Cardiac fibroblast (primary cell): ENCODE measurements around the gene GPR65.
"Not testable (repeated sequence)": the region's sequence is repeated elsewhere in the genome, so short reads cannot be mapped to it uniquely, and the experiment has no call there.

Experiments
- DNase-seq, 2 donors: peaks; one replicate each; pipeline versions ENCODE4 v3.0.0 to v3.0.0-alpha.2; 2010; ENCODE audit warnings: low read depth in 2 of 2
- H3K4me3 ChIP-seq, 2 donors: replicated peaks in 1 of 2; 1 replicate in 1 of 2; 2 replicates in 1 of 2; pipeline ENCODE4 v1.5.1; 2011; ENCODE audit warnings: low read depth in 2 of 2, low read length in 2 of 2, mild to moderate bottlenecking in 2 of 2, moderate library complexity in 1 of 2
- TF ChIP-seq, protein P1 (sequence below): IDR thresholded peaks from one replicate; pipeline ENCODE4 v1.5.1; 2011; ENCODE audit warnings: low read depth, mild to moderate bottlenecking, low read length, inconsistent platforms

GPR65 gene

DNA sequence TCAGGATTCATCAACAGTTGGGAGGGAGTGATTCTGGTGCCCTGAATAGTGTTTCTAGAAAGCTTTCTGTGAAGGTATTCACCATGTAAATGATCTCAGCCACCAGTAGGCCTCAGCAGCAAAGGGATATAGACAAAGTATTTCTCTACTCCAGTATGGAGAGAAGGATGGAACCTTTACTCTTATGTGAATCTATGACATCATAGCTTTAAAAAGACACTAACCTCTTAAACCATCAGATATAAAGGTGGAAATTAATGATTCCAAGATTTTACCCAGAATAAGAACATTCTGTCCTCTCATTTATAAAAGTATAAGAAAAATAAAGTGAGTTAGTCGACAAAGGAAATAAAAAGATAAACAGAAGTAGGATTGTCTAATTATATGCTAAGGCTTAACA, 4.6 kb downstream of the GPR65 start:
- no peak overlapping the region for H3K4me3 ChIP-seq
- DNase-seq: no peak
- TF ChIP-seq, protein P1, sequence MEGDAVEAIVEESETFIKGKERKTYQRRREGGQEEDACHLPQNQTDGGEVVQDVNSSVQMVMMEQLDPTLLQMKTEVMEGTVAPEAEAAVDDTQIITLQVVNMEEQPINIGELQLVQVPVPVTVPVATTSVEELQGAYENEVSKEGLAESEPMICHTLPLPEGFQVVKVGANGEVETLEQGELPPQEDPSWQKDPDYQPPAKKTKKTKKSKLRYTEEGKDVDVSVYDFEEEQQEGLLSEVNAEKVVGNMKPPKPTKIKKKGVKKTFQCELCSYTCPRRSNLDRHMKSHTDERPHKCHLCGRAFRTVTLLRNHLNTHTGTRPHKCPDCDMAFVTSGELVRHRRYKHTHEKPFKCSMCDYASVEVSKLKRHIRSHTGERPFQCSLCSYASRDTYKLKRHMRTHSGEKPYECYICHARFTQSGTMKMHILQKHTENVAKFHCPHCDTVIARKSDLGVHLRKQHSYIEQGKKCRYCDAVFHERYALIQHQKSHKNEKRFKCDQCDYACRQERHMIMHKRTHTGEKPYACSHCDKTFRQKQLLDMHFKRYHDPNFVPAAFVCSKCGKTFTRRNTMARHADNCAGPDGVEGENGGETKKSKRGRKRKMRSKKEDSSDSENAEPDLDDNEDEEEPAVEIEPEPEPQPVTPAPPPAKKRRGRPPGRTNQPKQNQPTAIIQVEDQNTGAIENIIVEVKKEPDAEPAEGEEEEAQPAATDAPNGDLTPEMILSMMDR: no peak

DNA sequence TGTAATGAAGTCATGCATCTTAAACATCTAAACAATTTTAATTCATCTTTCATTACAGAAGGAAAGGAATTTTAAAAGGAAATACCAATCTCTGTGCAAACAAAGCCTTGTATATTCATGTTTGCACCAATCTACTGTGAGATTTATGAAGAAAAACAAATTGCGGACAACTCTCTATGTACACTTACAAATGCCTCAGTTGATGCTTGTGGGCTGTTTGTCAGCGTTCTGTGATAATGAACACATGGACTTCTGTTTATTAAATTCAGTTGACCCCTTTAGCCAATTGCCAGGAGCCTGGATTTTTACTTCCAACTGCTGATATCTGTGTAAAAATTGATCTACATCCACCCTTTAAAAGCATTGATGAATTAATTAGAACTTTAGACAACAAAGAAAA, 5.4 kb downstream of the GPR65 start:
- TF ChIP-seq, protein P1: no peak
- H3K4me3 ChIP-seq: no peak overlapping the region
- DNase-seq: no peak

GRCh38 chr14:88012495-88012894, 7.6 kb downstream of the GPR65 start:
- DNase-seq: no peak
- H3K4me3 ChIP-seq: no peak overlapping the region
- TF ChIP-seq, protein P1: no peak

- peak; percentile 82 to 85 for DNase-seq
- TF ChIP-seq, protein P1: peak; percentile 95
- no peak overlapping the region for H3K4me3 ChIP-seq
Observed at GRCh38 chr14:88013750-88014349, 8.9 kb downstream of the GPR65 start.

DNA sequence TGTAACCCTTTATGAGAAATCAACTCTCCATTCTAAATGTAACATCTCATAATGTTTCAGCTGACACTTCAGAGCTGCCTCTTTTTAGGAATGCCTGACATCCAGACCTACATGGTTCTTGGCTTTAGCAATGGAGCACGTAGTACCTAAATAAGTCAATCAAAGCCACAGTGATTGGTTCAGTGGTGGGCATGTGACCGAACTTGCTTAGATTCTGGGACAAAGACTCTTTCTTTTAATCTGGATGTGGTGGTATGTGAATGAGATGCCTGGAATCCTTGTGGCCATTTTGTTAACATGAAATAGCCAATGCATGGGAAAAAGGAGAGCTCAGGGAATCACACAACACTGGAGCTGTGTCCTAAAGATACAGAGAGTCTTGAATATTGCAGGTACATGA, 11.8 kb downstream of the GPR65 start:
- no peak overlapping the region for H3K4me3 ChIP-seq
- TF ChIP-seq, protein P1: no peak
- DNase-seq: no peak

DNA sequence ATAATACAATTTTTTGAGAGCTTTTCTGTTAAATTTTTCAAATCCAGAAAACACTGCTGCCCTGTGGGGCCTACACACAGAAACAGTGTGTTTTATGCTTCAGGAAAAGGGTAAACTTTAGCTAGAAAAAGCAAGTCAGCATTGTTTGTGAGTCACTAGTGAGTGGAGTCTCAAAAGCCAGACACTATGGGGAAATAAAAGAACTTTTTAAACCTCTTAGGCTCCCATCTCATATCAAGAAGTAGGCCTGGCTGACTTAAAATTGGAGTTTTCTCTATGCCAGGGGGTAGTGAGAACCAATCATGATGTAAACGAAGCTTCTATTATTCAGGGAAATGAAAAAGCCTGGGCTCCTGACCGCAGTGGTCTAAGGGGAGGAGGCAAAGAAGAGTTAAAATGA, 12.6 kb downstream of the GPR65 start:
- DNase-seq: no peak
- TF ChIP-seq, protein P1: no peak
- H3K4me3 ChIP-seq: no peak overlapping the region

GRCh38 chr14:88023658-88024187, 18.8 kb downstream of the GPR65 start:
- H3K4me3 ChIP-seq: no peak overlapping the region
- TF ChIP-seq, protein P1: no peak
- no peak for DNase-seq

DNA sequence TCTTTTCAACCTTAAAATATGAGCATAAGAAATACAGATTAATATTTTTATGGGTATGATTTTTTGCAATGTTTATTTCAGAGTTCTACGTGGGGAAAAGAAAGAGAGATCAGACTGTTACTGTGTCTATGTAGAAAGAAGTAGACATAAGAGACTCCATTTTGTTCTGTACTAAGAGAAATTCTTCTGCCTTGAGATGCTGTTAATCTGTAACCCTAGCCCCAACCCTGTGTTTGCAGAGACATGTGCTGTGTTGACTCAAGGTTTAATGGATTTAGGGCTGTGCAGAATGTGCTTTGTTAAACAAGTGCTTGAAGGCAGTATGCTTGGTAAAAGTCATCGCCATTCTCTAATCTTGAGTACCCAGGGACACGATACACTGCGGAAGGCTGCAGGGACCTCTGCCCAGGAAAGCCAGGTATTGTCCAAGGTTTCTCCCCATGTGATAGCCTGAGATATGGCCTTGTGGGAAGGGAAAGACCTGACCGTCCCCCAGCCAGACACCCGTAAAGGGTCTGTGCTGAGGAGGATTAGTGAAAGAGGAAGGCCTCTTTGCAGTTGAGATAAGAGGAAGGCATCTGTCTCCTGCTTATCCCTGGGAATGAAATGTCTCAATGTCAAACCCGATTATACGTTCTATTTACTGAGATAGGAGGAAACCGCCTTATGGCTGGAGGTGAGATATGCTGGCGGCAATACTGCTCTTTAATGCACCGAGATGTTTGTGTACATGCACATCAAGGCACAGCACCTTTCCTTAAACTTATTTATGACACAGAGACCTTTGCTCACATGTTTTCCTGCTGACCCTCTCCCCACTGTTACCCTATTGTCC, 19.5 kb downstream of the GPR65 start:
- DNase-seq, H3K4me3 ChIP-seq: not testable (repeated sequence)
